ENCODE data around the gene TST. TPM values are rescaled to one million over a fixed set of nuclear protein-coding genes. Genes with fewer than 3 reads are reported as not detected.

The TST gene
- total and polyA plus RNA-seq, 2 donors (not counting 1 experiment from before 2014, with no cell fraction given): 1.4 to 5.9 TPM

DNA sequence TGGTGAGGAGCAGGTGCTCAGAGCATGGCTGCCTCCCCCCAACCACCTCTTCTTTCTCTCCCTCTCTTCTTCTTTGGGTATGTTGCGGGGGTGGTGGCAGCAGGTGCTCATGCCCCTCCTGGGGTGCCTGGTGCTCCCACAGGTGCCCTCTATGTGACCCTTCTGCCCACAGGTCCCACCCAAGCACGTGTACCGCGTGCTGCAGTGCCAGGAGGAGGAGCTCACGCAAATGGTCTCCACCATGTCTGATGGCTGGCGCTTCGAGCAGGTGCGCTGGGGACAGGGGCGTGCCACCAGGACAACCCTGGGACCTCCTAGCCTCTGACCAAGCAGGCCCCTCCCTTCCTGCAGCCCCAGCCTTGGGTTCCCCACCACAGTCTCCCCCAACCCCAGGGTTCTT is 38.0 kb upstream of the TST start:
- Mint-ChIP-seq H3K9me3 (ENCODE audit: insufficient read depth) (no peaks in the 10 kb centered on the region), H3K27ac (no peak overlapping the region), H3K4me3 (no peak overlapping the region), H3K27me3 (no peaks in the 10 kb centered on the region), H3K4me1 (peaks cover 10% of the 10 kb centered on the region)
- H3K4me3 ChIP-seq (ENCODE audit: control extremely low read depth in 1 of 5, extremely low read depth in 1 of 5, insufficient read depth in 1 of 5, low read depth in 2 of 5, low read length in 4 of 5): no peak overlapping the region
- no peak overlapping the region for H3K4me2 ChIP-seq (replicated peaks; ENCODE audit: low read depth, low read length, poor library complexity, severe bottlenecking)
- POLR2A ChIA-PET: no interaction called here
- intact Hi-C loops (cut with micrococcal nuclease): no loop called here
- 85% methylated on average over 8 of the region's 9 CpGs for WGBS (ENCODE audit: insufficient coverage)
- peaks cover 0 to 36% of the 10 kb centered on the region in 2 experiments for H3K36me3 ChIP-seq (replicated peaks in 1 of 2; ENCODE audit: control extremely low read depth in 1 of 2, control insufficient read depth in 1 of 2, extremely low read depth in 1 of 2, insufficient read depth in 2 of 2, low read length in 1 of 2)
- TF ChIP-seq, protein P1, sequence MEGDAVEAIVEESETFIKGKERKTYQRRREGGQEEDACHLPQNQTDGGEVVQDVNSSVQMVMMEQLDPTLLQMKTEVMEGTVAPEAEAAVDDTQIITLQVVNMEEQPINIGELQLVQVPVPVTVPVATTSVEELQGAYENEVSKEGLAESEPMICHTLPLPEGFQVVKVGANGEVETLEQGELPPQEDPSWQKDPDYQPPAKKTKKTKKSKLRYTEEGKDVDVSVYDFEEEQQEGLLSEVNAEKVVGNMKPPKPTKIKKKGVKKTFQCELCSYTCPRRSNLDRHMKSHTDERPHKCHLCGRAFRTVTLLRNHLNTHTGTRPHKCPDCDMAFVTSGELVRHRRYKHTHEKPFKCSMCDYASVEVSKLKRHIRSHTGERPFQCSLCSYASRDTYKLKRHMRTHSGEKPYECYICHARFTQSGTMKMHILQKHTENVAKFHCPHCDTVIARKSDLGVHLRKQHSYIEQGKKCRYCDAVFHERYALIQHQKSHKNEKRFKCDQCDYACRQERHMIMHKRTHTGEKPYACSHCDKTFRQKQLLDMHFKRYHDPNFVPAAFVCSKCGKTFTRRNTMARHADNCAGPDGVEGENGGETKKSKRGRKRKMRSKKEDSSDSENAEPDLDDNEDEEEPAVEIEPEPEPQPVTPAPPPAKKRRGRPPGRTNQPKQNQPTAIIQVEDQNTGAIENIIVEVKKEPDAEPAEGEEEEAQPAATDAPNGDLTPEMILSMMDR (IDR thresholded peaks at IDR 0.05): no peak
- TF ChIP-seq EZH2 (IDR thresholded peaks at IDR 0.05; ENCODE audit: borderline replicate concordance, insufficient read depth, low read depth, low read length, poor library complexity, severe bottlenecking): no peak
- CTCF ChIA-PET: no interaction called here
- no peaks in the 10 kb centered on the region for H3K27me3 ChIP-seq (replicated peaks in 1 of 4; ENCODE audit: control extremely low read depth in 1 of 4, control insufficient read depth in 3 of 4, insufficient read depth in 4 of 4, low read length in 3 of 4)
- no peaks in the 10 kb centered on the region for H4K20me1 ChIP-seq (ENCODE audit: control insufficient read depth, insufficient read depth, low read length, poor library complexity, severe bottlenecking)
- H3K79me2 ChIP-seq (ENCODE audit: control insufficient read depth, insufficient read depth, low read length): no peaks in the 10 kb centered on the region
- no peak overlapping the region for H2AFZ ChIP-seq (ENCODE audit: insufficient read depth, low read depth, low read length, poor library complexity, severe bottlenecking)
- no peak for DNase-seq
- no peak for ATAC-seq (ENCODE audit: low read depth)
- no peaks in the 10 kb centered on the region for H3K9me3 ChIP-seq (ENCODE audit: control extremely low read depth in 1 of 3, control insufficient read depth in 2 of 3, insufficient read depth in 1 of 3, low read length in 2 of 3)
- no peak overlapping the region for H3K9ac ChIP-seq (ENCODE audit: low read length)
- no peak overlapping the region for H3K27ac ChIP-seq (ENCODE audit: low read length in 2 of 2)
- peaks cover 3 to 12% of the 10 kb centered on the region in 2 donors for H3K4me1 ChIP-seq (ENCODE audit: control insufficient read depth in 2 of 2, insufficient read depth in 2 of 2, low read length in 2 of 2)

GRCh38 chr22:37056246-37056645 is 37.0 kb upstream of the TST start:
- no peaks in the 10 kb centered on the region for H4K20me1 ChIP-seq (ENCODE audit: control insufficient read depth, insufficient read depth, low read length, poor library complexity, severe bottlenecking)
- intact Hi-C loops (cut with micrococcal nuclease): no loop called here
- WGBS (ENCODE audit: insufficient coverage): 98% methylated on average over 13 of the region's 13 CpGs
- no peaks in the 10 kb centered on the region for H3K9me3 ChIP-seq (ENCODE audit: control extremely low read depth in 1 of 3, control insufficient read depth in 2 of 3, insufficient read depth in 1 of 3, low read length in 2 of 3)
- no peak overlapping the region for H3K4me3 ChIP-seq (ENCODE audit: control extremely low read depth in 1 of 5, extremely low read depth in 1 of 5, insufficient read depth in 1 of 5, low read depth in 2 of 5, low read length in 4 of 5)
- ChIA-PET POLR2A (no interaction called here), CTCF (interaction anchor here (2.0 kb wide), 1 partner anchor 143 kb away, joined by 6 read pairs; no protein-coding TSS in a partner anchor)
- TF ChIP-seq, protein P1 (IDR thresholded peaks at IDR 0.05): no peak
- no peak for TF ChIP-seq EZH2 (IDR thresholded peaks at IDR 0.05; ENCODE audit: borderline replicate concordance, insufficient read depth, low read depth, low read length, poor library complexity, severe bottlenecking)
- no peak overlapping the region for H2AFZ ChIP-seq (ENCODE audit: insufficient read depth, low read depth, low read length, poor library complexity, severe bottlenecking)
- DNase-seq: no peak
- no peak overlapping the region for H3K9ac ChIP-seq (ENCODE audit: low read length)
- no peak overlapping the region for H3K4me2 ChIP-seq (replicated peaks; ENCODE audit: low read depth, low read length, poor library complexity, severe bottlenecking)
- no peaks in the 10 kb centered on the region for H3K27me3 Mint-ChIP-seq
- H3K4me3 Mint-ChIP-seq: no peak overlapping the region
- ATAC-seq (ENCODE audit: low read depth): no peak
- H3K27me3 ChIP-seq (replicated peaks in 1 of 4; ENCODE audit: control extremely low read depth in 1 of 4, control insufficient read depth in 3 of 4, insufficient read depth in 4 of 4, low read length in 3 of 4): no peaks in the 10 kb centered on the region
- H3K4me1 ChIP-seq (ENCODE audit: control insufficient read depth in 2 of 2, insufficient read depth in 2 of 2, low read length in 2 of 2): peaks cover 7 to 17% of the 10 kb centered on the region in 2 donors
- no peak overlapping the region for H3K27ac Mint-ChIP-seq
- H3K9me3 Mint-ChIP-seq (ENCODE audit: insufficient read depth): no peaks in the 10 kb centered on the region
- H3K4me1 Mint-ChIP-seq: peaks cover 10% of the 10 kb centered on the region
- no peak overlapping the region for H3K27ac ChIP-seq (ENCODE audit: low read length in 2 of 2)
- no peaks in the 10 kb centered on the region for H3K79me2 ChIP-seq (ENCODE audit: control insufficient read depth, insufficient read depth, low read length)
- peaks cover 0 to 36% of the 10 kb centered on the region in 2 experiments for H3K36me3 ChIP-seq (replicated peaks in 1 of 2; ENCODE audit: control extremely low read depth in 1 of 2, control insufficient read depth in 1 of 2, extremely low read depth in 1 of 2, insufficient read depth in 2 of 2, low read length in 1 of 2)
